Activated naive CD8-positive, alpha-beta T cell treated with anti-CD3 and anti-CD28 coated beads, Interleukin-2, amount 50 U/mL, for 24 hours (primary cell): ENCODE results near the gene PARP6.

Experiments
- ATAC-seq: fragments of 150-1000 bp; cut with Tn5 transposase; one replicate; pipeline ENCODE4 v1.10.0; 2021
- DNase-seq: peaks from one replicate; pipeline ENCODE4 v3.0.0; 2021
- H3K27ac Mint-ChIP-seq: one replicate; pipeline ENCODE4 v1.8.0; 2021; ENCODE audit warnings: mild to moderate bottlenecking, mixed read lengths
- H3K27me3 Mint-ChIP-seq: one replicate; pipeline ENCODE4 v1.8.0; 2021; ENCODE audit warnings: mixed read lengths
- H3K36me3 Mint-ChIP-seq: one replicate; pipeline ENCODE4 v1.8.0; 2021; ENCODE audit warnings: low read depth, mixed read lengths
- H3K4me1 Mint-ChIP-seq: one replicate; pipeline ENCODE4 v1.8.0; 2021; ENCODE audit warnings: mixed read lengths
- H3K4me3 Mint-ChIP-seq: one replicate; pipeline ENCODE4 v1.8.0; 2021; ENCODE audit warnings: mild to moderate bottlenecking, moderate library complexity, mixed read lengths
- H3K9me3 Mint-ChIP-seq: one replicate; pipeline ENCODE4 v1.8.0; 2021; ENCODE audit warnings: mixed read lengths

The PARP6 gene

GRCh38 chr15:72229947-72230196, 42.5 kb downstream of the PARP6 start:
- H3K4me1 Mint-ChIP-seq = peaks cover 60% of the 10 kb centered on the region
- ATAC-seq (no peak), DNase-seq (no peak)
- H3K27ac Mint-ChIP-seq = peak overlapping the region; percentile 100
- peaks cover 47% of the 10 kb centered on the region for H3K36me3 Mint-ChIP-seq
- no peaks in the 10 kb centered on the region for H3K9me3 Mint-ChIP-seq
- H3K27me3 Mint-ChIP-seq = no peaks in the 10 kb centered on the region
- H3K4me3 Mint-ChIP-seq = peak overlapping the region; percentile 100

GRCh38 chr15:72229076-72229946, 43.0 kb downstream of the PARP6 start:
- DNase-seq (peak; percentile 37), ATAC-seq (no peak)
- Mint-ChIP-seq H3K27me3 (no peaks in the 10 kb centered on the region), H3K9me3 (no peaks in the 10 kb centered on the region), H3K27ac (peak overlapping the region; percentile 100), H3K4me3 (peak overlapping the region; percentile 100), H3K36me3 (peaks cover 51% of the 10 kb centered on the region), H3K4me1 (peaks cover 63% of the 10 kb centered on the region)

- Mint-ChIP-seq H3K4me1 (peaks cover 73% of the 10 kb centered on the region), H3K9me3 (no peaks in the 10 kb centered on the region), H3K4me3 (peak overlapping the region; percentile 100), H3K27ac (peak overlapping the region; percentile 100), H3K36me3 (peaks cover 67% of the 10 kb centered on the region), H3K27me3 (no peaks in the 10 kb centered on the region)
- ATAC-seq = no peak
- no peak for DNase-seq
Observed at GRCh38 chr15:72227720-72228119, 44.6 kb downstream of the PARP6 start.

- Mint-ChIP-seq H3K4me3 (peak overlapping the region; percentile 100), H3K27me3 (no peaks in the 10 kb centered on the region), H3K4me1 (peaks cover 73% of the 10 kb centered on the region), H3K9me3 (no peaks in the 10 kb centered on the region), H3K36me3 (peaks cover 72% of the 10 kb centered on the region), H3K27ac (peak overlapping the region; percentile 100)
- DNase-seq (peak; percentile 63), ATAC-seq (peak; percentile 18)
Observed at GRCh38 chr15:72227192-72227586, 45.2 kb downstream of the PARP6 start.

GRCh38 chr15:72223278-72223677, 49.1 kb downstream of the PARP6 start:
- peaks cover 91% of the 10 kb centered on the region for H3K36me3 Mint-ChIP-seq
- peaks cover 80% of the 10 kb centered on the region for H3K4me1 Mint-ChIP-seq

GRCh38 chr15:72222393-72222792, 50.0 kb downstream of the PARP6 start:
- no peak for DNase-seq
- Mint-ChIP-seq H3K27me3 (no peaks in the 10 kb centered on the region), H3K4me1 (peaks cover 76% of the 10 kb centered on the region), H3K27ac (peak overlapping the region; percentile 91), H3K9me3 (no peaks in the 10 kb centered on the region), H3K36me3 (peaks cover 90% of the 10 kb centered on the region), H3K4me3 (peak overlapping the region; percentile 62)
- no peak for ATAC-seq

More at GRCh38 chr15:72223278-72223677, 49.1 kb downstream of the PARP6 start:
- Mint-ChIP-seq H3K27me3 (no peaks in the 10 kb centered on the region), H3K4me3 (peak overlapping the region; percentile 67), H3K27ac (peak overlapping the region; percentile 91), H3K9me3 (no peaks in the 10 kb centered on the region)
- ATAC-seq = no peak
- DNase-seq = no peak

- Mint-ChIP-seq H3K9me3 (no peaks in the 10 kb centered on the region), H3K27ac (peak overlapping the region; percentile 63), H3K36me3 (peaks cover 86% of the 10 kb centered on the region), H3K27me3 (no peaks in the 10 kb centered on the region), H3K4me3 (no peak overlapping the region), H3K4me1 (peaks cover 60% of the 10 kb centered on the region)
- DNase-seq (no peak), ATAC-seq (no peak)
Observed at GRCh38 chr15:72220687-72221086, 51.7 kb downstream of the PARP6 start.

- Mint-ChIP-seq H3K4me3 (no peak overlapping the region), H3K4me1 (peaks cover 31% of the 10 kb centered on the region), H3K27ac (peak overlapping the region; percentile 9), H3K36me3 (peaks cover 86% of the 10 kb centered on the region), H3K27me3 (no peaks in the 10 kb centered on the region), H3K9me3 (no peaks in the 10 kb centered on the region)
- DNase-seq (no peak), ATAC-seq (no peak)
Observed at GRCh38 chr15:72217216-72217615, 55.1 kb downstream of the PARP6 start.

- peaks cover 88% of the 10 kb centered on the region for H3K36me3 Mint-ChIP-seq
- H3K9me3 Mint-ChIP-seq = no peaks in the 10 kb centered on the region
- peaks cover 24% of the 10 kb centered on the region for H3K4me1 Mint-ChIP-seq
- H3K4me3 Mint-ChIP-seq = no peak overlapping the region
- no peak overlapping the region for H3K27ac Mint-ChIP-seq
- H3K27me3 Mint-ChIP-seq = no peaks in the 10 kb centered on the region
- ATAC-seq = no peak
- no peak for DNase-seq
Observed at GRCh38 chr15:72216079-72216478, 56.3 kb downstream of the PARP6 start.

- Mint-ChIP-seq H3K4me3 (no peak overlapping the region), H3K9me3 (no peaks in the 10 kb centered on the region), H3K4me1 (peaks cover 34% of the 10 kb centered on the region), H3K27ac (no peak overlapping the region), H3K27me3 (no peaks in the 10 kb centered on the region), H3K36me3 (peaks cover 98% of the 10 kb centered on the region)
- DNase-seq = no peak
- ATAC-seq = no peak
Observed at GRCh38 chr15:72207558-72208085, 64.7 kb downstream of the PARP6 start.

- H3K4me1 Mint-ChIP-seq = peaks cover 34% of the 10 kb centered on the region
- no peak for ATAC-seq
- no peaks in the 10 kb centered on the region for H3K9me3 Mint-ChIP-seq
- H3K27me3 Mint-ChIP-seq = no peaks in the 10 kb centered on the region
- H3K4me3 Mint-ChIP-seq = peak overlapping the region; percentile 17
- H3K36me3 Mint-ChIP-seq = peaks cover 98% of the 10 kb centered on the region
- DNase-seq = no peak
- peak overlapping the region; percentile 14 for H3K27ac Mint-ChIP-seq
Observed at GRCh38 chr15:72206677-72207000, 65.7 kb downstream of the PARP6 start.

GRCh38 chr15:72205896-72206676, 66.3 kb downstream of the PARP6 start:
- no peak for ATAC-seq
- Mint-ChIP-seq H3K9me3 (no peaks in the 10 kb centered on the region), H3K4me1 (peaks cover 34% of the 10 kb centered on the region), H3K27me3 (no peaks in the 10 kb centered on the region), H3K27ac (peak overlapping the region; percentile 65), H3K4me3 (no peak overlapping the region), H3K36me3 (peaks cover 98% of the 10 kb centered on the region)
- no peak for DNase-seq

- no peak overlapping the region for H3K4me3 Mint-ChIP-seq
- peaks cover 98% of the 10 kb centered on the region for H3K36me3 Mint-ChIP-seq
- ATAC-seq (no peak), DNase-seq (no peak)
- H3K27ac Mint-ChIP-seq = peak overlapping the region; percentile 65
- no peaks in the 10 kb centered on the region for H3K27me3 Mint-ChIP-seq
- no peaks in the 10 kb centered on the region for H3K9me3 Mint-ChIP-seq
- H3K4me1 Mint-ChIP-seq = peaks cover 36% of the 10 kb centered on the region
Observed at GRCh38 chr15:72205273-72205672, 67.1 kb downstream of the PARP6 start.

GRCh38 chr15:72203507-72203837, 68.9 kb downstream of the PARP6 start:
- DNase-seq (no peak), ATAC-seq (no peak)

More at GRCh38 chr15:72203507-72203837, 68.9 kb downstream of the PARP6 start:
- H3K27ac Mint-ChIP-seq = no peak overlapping the region
- H3K9me3 Mint-ChIP-seq = no peaks in the 10 kb centered on the region
- H3K27me3 Mint-ChIP-seq = no peaks in the 10 kb centered on the region
- H3K4me1 Mint-ChIP-seq = peaks cover 27% of the 10 kb centered on the region
- H3K36me3 Mint-ChIP-seq = peaks cover 99% of the 10 kb centered on the region
- no peak overlapping the region for H3K4me3 Mint-ChIP-seq
